Suprapubic skin (tissue), 4 donors: ENCODE measurements around the gene IFNA10.

Experiments used
- POLR2A ChIP-seq, 2 donors: fragments of 450-650 bp; IDR thresholded peaks; one replicate each; pipeline ENCODE4 v1.6.1; 2017; ENCODE audit warnings: antibody characterized with exemption in 2 of 2, mild to moderate bottlenecking in 2 of 2, moderate library complexity in 2 of 2
- POLR2AphosphoS5 ChIP-seq, 3 donors: sonication (generic); formaldehyde crosslinking; IDR thresholded peaks; one replicate each; pipeline ENCODE4 v1.6.1; 2017; ENCODE audit warnings: antibody characterized with exemption in 3 of 3
- TF ChIP-seq, protein P1 (sequence below), 2 donors: fragments of 200-600 bp in 1 of 2; fragments of 450-650 bp in 1 of 2; sonication (generic) in 1 of 2; IDR thresholded peaks; one replicate each; pipeline ENCODE4 v1.5.1; 2016 to 2019; ENCODE audit warnings: antibody characterized with exemption in 2 of 2, mild to moderate bottlenecking in 1 of 2, moderate library complexity in 1 of 2

DNA sequence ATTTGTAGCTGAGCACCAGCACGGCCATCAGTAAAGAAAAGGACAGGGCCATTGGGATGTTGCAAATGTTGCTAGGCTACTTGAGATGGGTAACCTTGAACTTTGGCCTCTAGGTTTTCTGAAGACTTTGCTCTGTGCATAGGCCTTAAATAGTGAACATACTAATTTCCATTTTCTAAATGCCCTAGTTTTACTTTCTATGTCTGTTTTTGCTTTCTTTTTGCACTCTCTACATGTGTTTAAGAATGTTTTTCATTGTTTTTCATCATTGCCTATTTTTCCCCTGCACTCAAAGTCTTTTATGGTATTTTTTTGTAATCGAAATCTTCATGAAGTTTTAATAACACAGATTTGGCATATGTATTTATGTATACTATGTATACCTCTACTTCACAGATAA lies 21.2 kb upstream of the IFNA10 start, which contains the start of gene IFNA17:
- TF ChIP-seq, protein P1, sequence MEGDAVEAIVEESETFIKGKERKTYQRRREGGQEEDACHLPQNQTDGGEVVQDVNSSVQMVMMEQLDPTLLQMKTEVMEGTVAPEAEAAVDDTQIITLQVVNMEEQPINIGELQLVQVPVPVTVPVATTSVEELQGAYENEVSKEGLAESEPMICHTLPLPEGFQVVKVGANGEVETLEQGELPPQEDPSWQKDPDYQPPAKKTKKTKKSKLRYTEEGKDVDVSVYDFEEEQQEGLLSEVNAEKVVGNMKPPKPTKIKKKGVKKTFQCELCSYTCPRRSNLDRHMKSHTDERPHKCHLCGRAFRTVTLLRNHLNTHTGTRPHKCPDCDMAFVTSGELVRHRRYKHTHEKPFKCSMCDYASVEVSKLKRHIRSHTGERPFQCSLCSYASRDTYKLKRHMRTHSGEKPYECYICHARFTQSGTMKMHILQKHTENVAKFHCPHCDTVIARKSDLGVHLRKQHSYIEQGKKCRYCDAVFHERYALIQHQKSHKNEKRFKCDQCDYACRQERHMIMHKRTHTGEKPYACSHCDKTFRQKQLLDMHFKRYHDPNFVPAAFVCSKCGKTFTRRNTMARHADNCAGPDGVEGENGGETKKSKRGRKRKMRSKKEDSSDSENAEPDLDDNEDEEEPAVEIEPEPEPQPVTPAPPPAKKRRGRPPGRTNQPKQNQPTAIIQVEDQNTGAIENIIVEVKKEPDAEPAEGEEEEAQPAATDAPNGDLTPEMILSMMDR (IDR thresholded peaks at IDR 0.05): no peak
- TF ChIP-seq POLR2AphosphoS5 (IDR thresholded peaks at IDR 0.05): no peak
- TF ChIP-seq POLR2A (IDR thresholded peaks at IDR 0.05): no peak
